ENCODE measurements around the gene RPL7L1. TPM values are rescaled to one million over a fixed set of nuclear protein-coding genes. Genes with fewer than 3 reads are reported as not detected.

RPL7L1 gene
- total and polyA plus RNA-seq, 2 of the 13 experiments (the other 11 are each of a cell fraction or from before 2014, with no cell fraction given) = 51.6 to 179 TPM

- TF ChIP-seq FOXA3 (CRISPR knock-in tag; IDR thresholded peaks at IDR 0.05) (peak; percentile 99), PLRG1 (conservative IDR thresholded peaks at IDR 0.05) (no peak), ZBTB26 (CRISPR knock-in tag; IDR thresholded peaks at IDR 0.05; ENCODE audit: borderline replicate concordance) (peak; percentile 64; the same call in 1 of the 2 replicates), ZNF772 (CRISPR knock-in tag; IDR thresholded peaks at IDR 0.05) (peak; percentile 48; the same call in 1 of the 2 replicates), TOPORS (CRISPR knock-in tag; IDR thresholded peaks at IDR 0.05) (0 out of 2 replicates have a peak, but pooled peaks have one; percentile 11), KAT2B (IDR thresholded peaks at IDR 0.05; ENCODE audit: borderline replicate concordance, low read depth, low read length) (no peak), CBX5 (CRISPR knock-in tag; IDR thresholded peaks at IDR 0.05; ENCODE audit: borderline replicate concordance) (peak; percentile 86), ELF1 (CRISPR knock-in tag; IDR thresholded peaks at IDR 0.05) (peak; percentile 78), REST (IDR thresholded peaks at IDR 0.05; ENCODE audit: borderline replicate concordance in 1 of 2, low read depth in 1 of 2, low read length in 2 of 2) (peak in 1 of 2 experiments; percentile 53; a peak in 1 of 4 replicates), STAG1 (CRISPR knock-in tag; IDR thresholded peaks at IDR 0.05) (peak; percentile 29), ZNF878 (CRISPR knock-in tag; IDR thresholded peaks at IDR 0.05) (no peak), ZIK1 (CRISPR knock-in tag; IDR thresholded peaks at IDR 0.05; ENCODE audit: borderline replicate concordance, low read depth) (peak; percentile 29; the same call in 1 of the 2 replicates), FOXK2 (IDR thresholded peaks at IDR 0.05) (peak; percentile 45; the same call in 1 of the 2 replicates), AKNA (CRISPR knock-in tag; IDR thresholded peaks at IDR 0.05; ENCODE audit: borderline replicate concordance) (no peak), MIER2 (CRISPR knock-in tag; IDR thresholded peaks at IDR 0.05) (no peak), NAIF1 (CRISPR knock-in tag; IDR thresholded peaks at IDR 0.05; ENCODE audit: borderline replicate concordance) (peak; percentile 94), ZSCAN12 (CRISPR knock-in tag; IDR thresholded peaks at IDR 0.05) (peak; percentile 57; the same call in 1 of the 2 replicates), ZNF382 (CRISPR knock-in tag; IDR thresholded peaks at IDR 0.05; ENCODE audit: borderline replicate concordance) (no peak), ZMYM2 (CRISPR knock-in tag; IDR thresholded peaks at IDR 0.05) (0 out of 2 replicates have a peak, but pooled peaks have one; percentile 56)
Measured at GRCh38 chr6:42845327-42845694, 34.1 kb upstream of the RPL7L1 start (continued).
